H4 (cell line): ENCODE data around the gene RIPOR2. TPM values are rescaled to one million over a fixed set of nuclear protein-coding genes. Genes with fewer than 3 reads are reported as not detected.
A peak's percentile ranks its signal among the peaks of the same experiment; 100 is the strongest.

Experiments used
- DNase-seq: peaks from one replicate; pipeline ENCODE4 v3.0.0-alpha.2; 2015; ENCODE audit warnings: low spot score
- total RNA-seq: library from RNA; depleted of rRNA; stranded (reverse); fragments of >200 nt; shearing (Covaris generic); gene quantifications from 2 replicates; pipeline ENCODE4 v1.2.3, GENCODE V29; 2014

RIPOR2 gene
- total RNA-seq, 1 experiment from 2014 or later = not detected

DNA sequence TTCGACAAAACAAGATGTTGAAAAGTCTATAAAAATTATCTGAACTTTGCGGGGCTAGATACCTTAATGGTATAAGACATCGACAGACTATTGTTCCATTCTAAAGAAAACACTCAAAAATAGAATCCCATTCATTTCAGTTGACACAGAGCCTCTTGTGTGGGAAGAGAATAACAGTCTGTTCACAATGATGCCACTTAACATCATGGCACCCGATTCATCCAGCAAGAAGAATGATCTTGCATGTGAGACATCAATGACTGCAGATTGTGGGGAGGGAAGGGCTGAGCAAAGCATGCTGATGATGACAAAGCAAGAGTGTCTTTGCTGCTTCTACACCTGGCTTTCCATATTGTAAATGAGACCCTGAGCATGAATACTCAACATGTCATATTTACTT lies 87.3 kb downstream of the RIPOR2 start:
- no peak for DNase-seq

GRCh38 chr6:24847402-24847801 lies 88.4 kb downstream of the RIPOR2 start:
- no peak for DNase-seq

DNA sequence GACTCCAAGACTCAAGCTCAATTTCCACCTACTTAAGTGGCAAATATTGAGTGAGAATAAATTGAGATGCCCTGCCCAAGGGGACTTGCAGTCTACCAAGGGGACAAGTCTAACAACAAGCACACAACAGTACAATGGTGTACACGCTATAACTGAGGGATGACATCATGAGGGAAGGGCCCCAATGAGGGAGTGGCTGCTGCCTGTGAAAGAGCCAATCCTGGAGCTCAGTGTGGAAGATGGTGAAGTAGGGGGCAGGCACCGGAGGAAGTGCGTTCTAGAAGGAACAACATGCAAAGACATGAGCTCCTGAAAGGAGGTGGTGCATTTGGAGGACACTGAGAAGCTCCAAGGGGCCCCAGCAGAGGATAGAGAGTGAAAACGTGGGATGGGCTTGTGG lies 90.2 kb downstream of the RIPOR2 start:
- DNase-seq = no peak

DNA sequence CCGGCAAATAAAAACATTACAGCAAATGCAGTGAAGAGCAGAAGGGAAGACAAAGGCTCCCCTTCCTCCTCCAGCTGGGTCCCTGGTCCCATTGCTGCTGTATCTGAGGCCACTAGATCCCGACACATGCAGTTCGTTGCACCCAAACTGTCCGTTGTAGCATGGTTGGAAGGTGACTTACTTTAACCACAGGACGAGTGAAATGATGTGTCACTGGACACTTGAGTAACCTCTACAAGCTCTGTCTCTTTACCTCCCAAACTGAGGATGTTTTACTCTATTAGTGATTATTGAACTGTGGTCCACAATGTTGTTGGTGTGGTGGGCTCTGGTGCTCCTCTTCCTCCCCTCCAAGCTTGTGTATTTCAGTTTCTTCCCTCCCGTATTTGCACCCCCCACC lies 90.9 kb downstream of the RIPOR2 start:
- no peak for DNase-seq

DNA sequence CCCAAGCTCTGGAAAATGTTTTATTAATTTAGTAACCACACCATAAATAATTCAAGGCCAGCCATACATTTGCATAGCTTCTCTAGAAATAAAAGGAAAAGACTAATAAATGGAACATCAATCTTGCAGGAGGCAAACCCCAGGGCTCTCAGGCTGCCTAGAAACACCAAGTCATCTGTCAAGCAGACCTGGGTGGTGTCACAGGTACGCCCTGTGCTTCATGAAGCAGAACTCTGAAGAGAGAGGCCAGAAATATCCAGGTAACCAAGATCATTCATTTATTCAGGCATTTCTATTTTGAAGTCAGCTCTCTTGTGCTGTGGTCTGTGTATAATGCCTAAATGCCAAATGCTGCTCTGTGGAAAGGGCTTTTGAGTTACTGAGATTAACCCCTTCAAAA lies 91.7 kb downstream of the RIPOR2 start:
- DNase-seq = no peak

GRCh38 chr6:24840187-24840586 lies 95.6 kb downstream of the RIPOR2 start:
- no peak for DNase-seq

GRCh38 chr6:24838994-24839393 lies 96.8 kb downstream of the RIPOR2 start:
- no peak for DNase-seq

- no peak for DNase-seq
Observed at GRCh38 chr6:24838081-24838480, 97.7 kb downstream of the RIPOR2 start.

DNA sequence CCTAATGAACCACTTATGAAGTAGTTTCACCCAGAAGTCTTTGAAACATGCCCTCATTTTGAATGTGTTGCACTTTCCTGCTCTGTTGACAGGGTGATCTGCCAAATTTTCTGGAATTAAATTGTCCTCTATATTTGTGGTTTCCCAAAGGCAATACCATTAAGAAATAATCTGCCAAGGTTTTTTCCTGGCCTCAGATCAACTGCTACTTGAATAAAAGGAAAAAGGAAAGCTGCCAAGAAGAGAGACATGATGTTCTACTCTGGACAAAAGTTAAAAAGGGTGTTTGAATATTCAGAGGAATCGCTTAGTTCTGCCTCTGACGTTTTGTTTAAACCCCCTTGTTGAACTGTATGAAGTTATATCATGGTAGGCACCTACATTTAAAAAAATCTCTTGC lies 99.7 kb downstream of the RIPOR2 start:
- no peak for DNase-seq

- no peak for DNase-seq
Observed at GRCh38 chr6:24833711-24834386, 101.9 kb downstream of the RIPOR2 start.

DNA sequence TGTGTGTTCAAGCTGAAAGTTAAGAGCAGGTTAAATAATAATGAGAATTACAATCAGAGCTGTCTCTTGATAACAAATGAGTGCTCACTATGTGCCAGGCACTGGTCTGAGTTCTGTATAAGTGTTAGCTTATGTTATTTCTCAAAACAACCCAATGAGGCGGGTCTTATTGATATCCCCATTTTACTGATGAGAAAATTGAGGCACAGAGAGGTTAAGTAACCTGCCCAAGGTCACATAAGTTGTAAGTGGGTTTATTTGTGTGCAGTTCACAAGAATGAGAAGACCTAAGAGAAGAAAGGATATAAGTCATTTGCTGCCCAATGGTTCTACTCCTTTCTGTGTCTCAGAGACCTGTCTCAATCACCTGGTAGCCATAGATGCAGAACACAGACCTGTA lies 103.0 kb downstream of the RIPOR2 start:
- no peak for DNase-seq

DNA sequence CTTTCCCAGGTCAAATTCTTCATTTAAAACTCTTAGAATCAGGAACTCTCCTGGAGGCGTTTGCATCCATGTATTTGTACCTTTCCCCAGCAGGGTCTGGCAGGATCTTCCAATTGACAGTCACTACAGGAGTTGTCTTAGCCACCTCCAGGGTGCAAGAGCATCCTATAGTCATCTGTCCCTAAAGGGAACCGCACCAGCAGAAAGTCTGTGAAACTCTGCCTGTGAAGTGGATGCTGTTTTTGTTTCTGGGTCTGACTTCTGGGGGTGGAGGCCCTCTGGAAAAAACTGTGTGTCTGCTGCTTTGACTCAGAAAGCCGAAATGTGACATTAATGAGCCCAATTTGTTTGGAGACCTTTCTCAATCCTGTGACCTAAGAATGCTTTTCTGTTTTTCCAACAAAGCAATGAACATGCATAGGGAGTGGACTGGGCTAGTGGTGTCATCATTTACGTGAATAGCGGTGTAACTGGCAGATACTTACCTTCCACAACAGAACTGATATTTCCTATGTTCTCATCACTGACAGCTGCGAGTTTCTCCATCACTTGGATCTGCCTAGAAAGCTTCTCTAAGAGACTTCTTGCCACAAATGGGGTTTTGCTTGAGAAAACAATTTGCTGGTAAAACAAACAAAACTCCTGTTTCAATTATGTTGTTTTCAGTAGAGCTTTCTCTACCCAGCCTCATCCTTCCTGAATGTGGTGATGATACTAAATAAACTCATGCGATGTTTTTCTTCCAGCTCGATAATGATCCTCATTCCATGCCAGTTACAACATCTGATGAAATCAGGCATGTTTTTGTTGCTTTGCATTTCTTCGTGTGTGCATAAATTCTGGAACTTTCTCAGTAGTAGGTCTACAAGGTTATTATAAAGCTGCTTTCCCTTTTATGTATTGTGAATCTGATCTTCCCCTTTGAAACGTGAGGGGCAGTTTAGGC lies 103.7 kb downstream of the RIPOR2 start:
- peak; percentile 12 for DNase-seq

GRCh38 chr6:24829657-24830056 lies 106.1 kb downstream of the RIPOR2 start:
- DNase-seq = no peak

- DNase-seq = no peak
Observed at GRCh38 chr6:24827970-24828369, 107.8 kb downstream of the RIPOR2 start.

DNA sequence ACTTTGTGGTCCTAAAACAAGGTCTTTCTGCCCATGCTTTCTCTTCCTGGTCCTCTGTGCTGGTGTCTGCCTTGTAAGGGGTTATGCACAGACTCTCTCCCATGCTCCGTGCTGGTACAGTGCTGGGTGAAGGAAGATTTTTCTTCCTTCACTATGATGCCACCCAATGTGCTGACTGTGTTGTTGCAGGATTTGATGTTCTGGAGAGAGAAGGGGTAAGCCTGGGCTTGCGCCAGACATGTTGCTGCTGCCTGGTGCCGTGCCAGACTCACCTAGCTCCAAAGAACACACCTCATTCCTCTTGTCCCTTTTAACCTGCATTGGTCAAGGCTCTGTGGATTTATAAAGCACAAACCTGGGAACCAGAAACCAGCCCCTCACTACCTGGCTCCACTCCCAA lies 108.6 kb downstream of the RIPOR2 start:
- DNase-seq = no peak

DNA sequence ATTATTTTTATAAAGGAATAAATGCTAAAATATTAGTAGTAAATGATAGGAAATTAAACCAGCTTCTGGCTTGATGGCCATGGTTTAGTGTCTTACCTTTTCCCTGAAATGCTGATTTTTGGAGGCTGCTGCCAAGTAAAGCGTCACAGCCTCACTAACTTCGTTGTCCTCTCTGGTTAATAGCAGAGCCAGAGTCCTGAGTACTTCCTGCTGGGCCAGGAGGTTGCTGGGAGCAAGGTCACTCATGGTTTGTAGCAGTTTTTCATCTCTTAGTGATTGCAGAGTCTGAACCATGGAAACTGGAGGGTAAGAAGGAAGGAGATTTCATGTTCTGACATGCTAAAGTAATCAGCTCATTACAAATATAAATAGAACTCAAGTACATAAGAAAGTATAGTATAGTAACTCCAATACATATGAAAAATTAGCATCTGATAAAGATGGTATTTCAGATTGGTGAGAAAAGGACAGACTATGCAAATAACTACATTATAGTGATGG lies 110.6 kb downstream of the RIPOR2 start:
- DNase-seq = no peak

- DNase-seq = no peak
Observed at GRCh38 chr6:24824142-24824938, 111.4 kb downstream of the RIPOR2 start.

GRCh38 chr6:24823185-24823584 lies 112.6 kb downstream of the RIPOR2 start:
- no peak for DNase-seq

DNA sequence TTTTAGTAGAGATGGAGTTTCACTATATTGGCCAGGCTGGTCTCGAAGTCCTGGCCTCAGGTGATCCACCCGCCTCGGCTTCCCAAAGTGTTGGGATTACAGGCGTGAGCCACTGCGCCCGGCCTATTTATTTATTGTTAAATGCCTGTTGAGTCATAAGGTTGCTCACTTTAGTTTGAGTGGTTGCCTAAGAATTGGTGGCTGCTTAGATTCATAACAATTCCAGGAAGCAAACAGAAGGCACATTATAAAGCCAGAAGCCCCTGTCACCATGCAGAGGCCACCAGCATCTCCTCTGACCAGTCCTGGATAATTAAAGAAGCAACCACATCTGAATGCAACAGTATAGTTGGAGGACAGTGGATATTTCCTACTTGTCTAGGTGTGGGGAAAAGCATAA lies 113.1 kb downstream of the RIPOR2 start:
- peak; percentile 57 for DNase-seq

- DNase-seq = no peak
Observed at GRCh38 chr6:24821860-24822444, 113.8 kb downstream of the RIPOR2 start.

- DNase-seq = no peak
Observed at GRCh38 chr6:24818346-24818745, 117.4 kb downstream of the RIPOR2 start.

- no peak for DNase-seq
Observed at GRCh38 chr6:24809728-24810127, 126.0 kb downstream of the RIPOR2 start.
